Measurements from ENCODE around the gene CRTAC1. TPM values are rescaled to one million over a fixed set of nuclear protein-coding genes. Genes with fewer than 3 reads are reported as not detected.
A peak's percentile ranks its signal among the peaks of the same experiment; 100 is the strongest.

Gene CRTAC1
- total RNA-seq, 1 donor, result not detected

DNA sequence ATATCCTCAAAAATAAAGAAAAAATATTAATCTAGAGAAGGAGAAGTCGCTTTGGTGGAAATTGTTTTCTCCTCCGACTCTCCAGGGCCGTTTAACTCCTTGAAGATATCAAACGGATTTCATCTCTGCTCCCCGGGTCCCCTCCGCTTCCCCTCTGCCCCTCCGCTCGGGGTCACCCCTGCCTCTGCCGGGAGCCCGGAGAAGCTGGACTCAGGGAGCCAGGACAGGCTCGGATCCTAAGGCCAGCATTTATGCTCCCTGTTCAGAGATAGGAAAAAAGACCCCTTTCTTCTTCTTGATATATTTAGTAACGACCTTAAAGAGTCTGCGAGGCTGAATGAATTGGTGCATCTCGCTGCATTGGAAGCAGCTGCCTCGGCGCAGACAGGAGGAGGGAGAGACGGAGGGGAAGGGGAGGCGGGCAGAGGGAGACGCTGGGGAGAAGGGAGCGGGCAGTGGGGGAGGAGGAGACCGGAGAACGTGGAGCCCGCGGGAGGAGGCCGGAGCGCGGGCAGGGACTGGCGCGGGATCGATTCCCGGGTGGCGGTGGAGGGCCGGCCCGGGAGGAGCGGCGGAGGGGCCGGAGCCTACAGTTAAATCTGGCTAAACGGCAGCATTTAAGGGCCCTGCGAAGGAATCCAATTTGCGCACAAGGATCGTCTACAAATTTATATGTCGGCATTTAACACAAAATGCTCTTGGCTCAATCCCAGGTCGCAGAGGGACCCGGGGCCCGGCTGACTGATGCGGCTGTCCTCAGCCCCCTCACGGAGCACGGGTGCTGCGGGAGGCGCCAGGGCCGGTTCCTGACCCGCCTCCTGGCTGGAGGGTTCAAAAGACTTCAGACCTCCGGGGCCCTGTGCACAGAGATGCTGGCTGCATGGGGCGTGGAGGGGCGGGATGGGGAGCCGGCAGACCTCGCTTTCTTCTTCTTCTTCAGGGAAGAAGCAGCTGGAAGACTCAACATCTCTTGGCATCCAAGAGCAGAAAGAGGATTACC, 55.6 kb downstream of the CRTAC1 start:
- no peak for DNase-seq (ENCODE audit: low read depth in 2 of 3, low spot score in 2 of 3)

DNA sequence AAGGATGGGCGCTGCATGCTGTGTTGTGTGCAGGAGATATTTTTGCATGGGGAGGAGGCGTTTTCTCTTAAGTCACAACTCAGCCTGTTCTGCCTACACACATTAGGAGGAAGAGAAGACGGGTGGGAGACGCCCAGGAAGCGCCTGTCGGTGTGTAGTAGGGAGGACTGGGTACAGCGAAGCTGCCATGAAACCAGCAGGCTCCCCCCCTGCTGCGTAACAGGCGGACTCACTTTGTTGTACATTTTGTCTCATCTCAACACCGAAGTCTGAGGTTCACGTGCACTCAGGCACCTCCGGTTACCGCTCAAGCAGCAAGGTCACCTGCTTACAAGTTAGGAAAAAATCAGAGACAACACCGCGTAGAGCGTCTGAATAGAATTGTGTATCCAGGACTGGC, 56.3 kb downstream of the CRTAC1 start:
- DNase-seq (ENCODE audit: low read depth in 2 of 3, low spot score in 2 of 3), result no peak

DNA sequence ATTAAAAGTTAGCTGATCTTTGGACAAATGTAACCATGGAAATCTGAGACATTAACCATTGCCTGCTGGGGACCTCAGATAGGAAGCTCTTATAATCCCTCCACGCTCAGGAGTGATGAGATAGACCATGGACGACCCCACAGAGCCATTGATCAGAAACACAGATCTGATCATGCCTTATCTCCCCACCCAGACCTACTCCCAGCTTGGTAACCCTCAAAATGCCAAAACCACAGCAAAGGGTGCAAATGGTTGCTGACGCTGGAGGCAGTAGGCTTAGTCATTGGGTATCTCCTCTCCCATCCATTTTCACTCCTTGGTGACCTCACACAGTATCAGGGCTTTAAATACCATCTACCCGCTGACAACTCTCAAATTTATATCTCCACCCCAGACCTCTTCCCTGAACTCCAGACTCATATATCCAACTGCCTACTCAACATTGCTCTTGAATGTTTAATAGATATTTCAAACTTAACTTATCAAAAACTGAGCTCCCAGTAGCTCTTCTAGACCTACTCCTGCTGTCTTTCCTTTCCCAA, 60.8 kb downstream of the CRTAC1 start:
- no peak for DNase-seq (ENCODE audit: low read depth in 2 of 3, low spot score in 2 of 3)

DNA sequence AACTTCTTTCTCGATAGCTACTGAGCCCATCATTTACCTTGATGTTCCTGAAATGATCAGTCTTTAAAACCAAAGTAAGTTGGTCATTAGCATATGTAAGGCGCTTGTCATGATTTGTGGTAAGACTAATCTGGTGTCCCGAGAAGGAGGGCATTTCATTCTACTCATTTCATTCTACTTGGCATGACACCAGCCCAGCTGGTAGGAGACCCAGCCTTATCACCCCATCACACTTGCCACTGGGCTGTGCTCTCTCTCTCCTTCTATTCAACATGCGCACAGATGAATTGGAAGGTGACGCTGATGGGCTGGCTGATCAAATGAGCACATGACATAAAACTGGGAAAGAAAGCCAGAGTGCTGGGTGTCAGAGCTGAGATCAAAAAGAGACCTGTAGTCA, 65.7 kb downstream of the CRTAC1 start:
- peak in 1 of 3 donors; percentile 10 for DNase-seq (ENCODE audit: low read depth in 2 of 3, low spot score in 2 of 3)

DNA sequence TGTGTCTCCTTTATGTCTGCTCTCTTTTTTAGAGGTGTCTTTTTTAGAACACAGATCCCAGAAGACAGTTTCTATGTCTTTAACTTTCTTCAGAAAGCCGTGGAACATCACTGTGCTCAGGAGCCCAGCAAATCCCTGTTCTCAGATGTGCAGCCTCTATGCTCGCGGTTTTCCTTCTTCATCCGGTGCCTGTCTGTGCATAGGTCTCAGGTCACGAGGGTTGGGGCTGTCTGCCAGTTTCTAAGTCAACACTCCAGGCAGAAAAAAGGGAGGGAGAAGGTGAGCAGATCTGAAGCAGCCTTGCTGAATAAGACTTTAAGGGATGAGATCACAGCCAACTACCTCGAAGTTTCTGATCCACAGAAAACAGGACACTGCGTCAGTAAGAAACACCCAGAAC, 68.5 kb downstream of the CRTAC1 start:
- no peak for DNase-seq (ENCODE audit: low read depth in 2 of 3, low spot score in 2 of 3)

DNA sequence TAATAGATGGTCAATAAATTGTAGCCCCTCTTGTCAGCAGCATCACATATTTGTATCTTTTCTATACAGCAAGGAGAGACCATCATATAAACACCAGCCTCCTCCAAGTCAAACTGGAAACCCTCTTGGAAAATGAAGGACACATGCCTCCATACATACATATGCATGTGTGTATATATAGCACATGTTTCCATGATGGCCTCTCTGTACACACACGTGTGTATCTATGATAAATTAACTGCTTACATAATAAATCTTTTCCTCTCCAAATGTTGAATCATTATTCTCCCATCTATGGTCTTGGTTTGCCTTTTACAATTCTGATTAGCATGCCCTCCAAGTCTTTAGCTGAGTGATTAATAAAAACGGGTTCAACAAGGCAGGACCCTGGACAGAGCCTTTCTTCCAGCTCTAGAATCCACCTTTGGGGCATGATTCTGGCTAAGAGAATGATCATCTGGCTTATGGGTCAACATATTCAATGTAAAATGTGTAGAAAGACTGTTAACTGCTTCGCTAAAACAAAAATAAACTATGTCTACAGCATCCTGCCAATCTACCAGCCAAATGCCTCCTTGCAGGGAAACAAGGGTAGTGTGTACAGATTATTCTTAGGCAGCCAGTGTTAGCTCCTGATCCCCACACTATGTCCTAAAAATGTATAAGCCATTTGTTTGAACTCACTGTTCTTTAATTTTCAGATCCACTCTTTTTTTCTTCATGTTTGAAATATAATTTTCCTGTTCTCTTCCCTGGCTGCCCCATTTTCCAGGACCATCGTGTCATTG, 70.0 kb downstream of the CRTAC1 start:
- no peak for DNase-seq (ENCODE audit: low read depth in 2 of 3, low spot score in 2 of 3)

DNA sequence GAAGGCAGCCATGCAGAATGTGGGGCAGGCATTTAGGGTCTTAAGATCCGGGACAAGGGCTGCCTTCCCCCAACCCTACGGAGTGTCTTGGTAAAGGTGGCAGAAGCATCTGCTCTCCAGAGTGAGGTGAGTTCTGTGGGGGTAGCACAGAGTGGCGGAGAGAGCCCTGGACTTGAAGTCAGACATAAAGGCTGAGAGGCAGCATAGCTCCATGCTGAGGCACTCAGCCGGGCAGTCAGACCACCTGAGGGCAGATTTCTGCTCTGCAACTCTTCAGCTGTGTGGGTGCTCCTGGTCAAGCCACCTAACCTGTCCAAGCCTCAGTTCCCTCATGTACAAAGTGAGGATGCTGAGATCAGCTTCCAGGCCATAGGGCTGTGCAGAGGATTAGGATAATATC, 81.0 kb downstream of the CRTAC1 start:
- DNase-seq (ENCODE audit: low read depth in 2 of 3, low spot score in 2 of 3), result no peak

DNA sequence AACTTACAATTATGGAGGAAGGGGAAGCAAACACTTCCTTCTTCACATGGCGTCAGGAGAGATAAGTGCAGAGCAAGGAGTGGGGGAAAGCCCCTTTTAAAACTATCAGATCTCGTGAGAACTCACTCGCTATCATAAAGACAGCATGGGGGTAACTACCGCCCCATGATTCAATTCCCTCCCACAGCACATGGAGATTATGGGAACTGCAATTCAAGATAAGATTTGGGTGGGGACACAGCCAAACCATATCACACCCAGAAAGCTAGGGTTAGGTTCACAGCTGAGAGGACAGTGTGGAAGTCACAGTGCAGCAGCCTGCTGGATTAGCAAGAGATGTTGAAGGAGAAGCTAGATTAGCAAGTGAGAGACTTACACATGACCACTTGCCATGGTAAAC, 81.6 kb downstream of the CRTAC1 start:
- DNase-seq (ENCODE audit: low read depth in 2 of 3, low spot score in 2 of 3), result no peak

DNA sequence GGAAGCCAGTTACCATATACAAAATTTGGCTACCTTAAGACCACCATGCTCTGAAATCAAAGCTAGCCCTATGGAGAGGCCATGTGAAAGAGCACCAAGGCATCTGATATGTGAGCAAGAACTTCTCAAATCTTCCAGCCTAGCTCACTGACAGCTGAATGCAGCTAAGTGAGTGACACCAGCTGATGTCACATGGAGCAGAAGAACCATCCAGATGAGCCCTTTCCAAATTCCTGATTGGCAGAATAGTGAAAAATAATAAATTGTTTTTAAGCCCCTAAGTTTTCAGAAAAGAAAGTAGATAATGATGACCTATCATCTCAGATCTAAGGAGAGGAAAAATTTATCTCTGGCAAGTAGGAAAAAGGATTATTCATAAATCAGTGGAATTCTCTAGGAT, 85.6 kb downstream of the CRTAC1 start:
- DNase-seq (ENCODE audit: low read depth in 2 of 3, low spot score in 2 of 3), result no peak

DNA sequence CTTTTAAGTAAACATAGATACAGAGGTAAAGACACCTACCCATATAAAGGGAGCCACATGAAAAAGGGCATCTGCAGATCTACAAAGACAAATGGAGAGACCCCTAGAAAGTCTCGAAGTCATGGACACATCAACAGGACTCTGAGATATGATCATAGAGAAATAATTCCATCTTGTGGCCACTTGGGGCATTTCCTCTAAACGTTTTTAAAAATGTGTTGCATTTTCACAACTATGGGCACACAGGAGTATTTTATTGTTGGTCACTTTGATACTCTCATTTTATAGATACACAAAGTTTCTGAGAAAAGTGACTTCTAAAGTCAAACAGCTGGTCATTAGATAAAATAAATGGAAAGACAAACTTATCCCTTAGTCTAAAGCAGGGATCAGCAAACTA, 87.1 kb downstream of the CRTAC1 start:
- DNase-seq (ENCODE audit: low read depth in 2 of 3, low spot score in 2 of 3), result no peak

DNA sequence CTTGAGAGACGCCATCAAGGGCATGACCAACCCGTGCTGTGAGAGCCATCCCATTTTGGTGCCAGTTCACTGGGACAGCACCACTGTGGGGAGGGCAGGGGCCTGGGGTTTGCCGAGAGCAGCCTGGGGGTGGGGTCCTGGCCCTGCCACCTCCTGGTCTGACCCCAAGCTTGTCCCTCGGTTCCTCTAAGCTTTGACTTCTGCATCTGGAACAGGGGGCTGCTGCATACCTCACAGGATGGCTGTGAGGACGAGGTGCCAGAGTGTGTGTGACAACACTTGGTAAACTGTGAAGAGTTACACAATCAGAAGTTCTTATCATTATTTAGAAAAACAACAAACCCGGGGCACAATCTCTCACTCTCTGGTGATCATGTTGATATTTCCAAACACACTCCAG, 89.9 kb downstream of the CRTAC1 start:
- DNase-seq (ENCODE audit: low read depth in 2 of 3, low spot score in 2 of 3), result no peak

DNA sequence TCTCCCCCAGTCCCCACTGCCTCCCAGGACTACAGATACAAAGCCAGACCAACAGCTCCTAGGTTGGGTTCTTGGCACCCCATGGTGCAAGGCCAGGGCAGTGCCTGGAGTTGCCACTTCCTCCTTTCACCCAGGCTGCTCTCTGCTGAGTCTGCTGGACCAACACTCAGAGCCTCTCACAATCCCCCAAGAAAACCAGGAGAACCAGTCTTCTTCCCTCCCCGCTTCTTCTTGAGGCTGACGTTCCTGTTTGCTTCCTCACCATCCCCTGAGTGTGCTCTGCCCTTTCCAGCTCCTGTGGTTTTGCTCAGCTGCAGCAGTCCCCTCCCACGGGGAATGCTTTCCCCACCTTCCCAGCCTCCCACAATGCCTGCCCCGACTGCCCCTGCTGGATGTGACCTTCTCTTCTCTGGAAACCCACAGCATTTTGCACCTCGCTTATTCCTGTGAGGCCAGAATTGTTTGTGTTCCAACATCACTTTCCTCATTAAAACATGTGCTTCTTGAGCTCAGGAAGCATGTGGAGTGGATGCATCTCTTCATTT, 90.9 kb downstream of the CRTAC1 start:
- DNase-seq (ENCODE audit: low read depth in 2 of 3, low spot score in 2 of 3), result no peak

DNA sequence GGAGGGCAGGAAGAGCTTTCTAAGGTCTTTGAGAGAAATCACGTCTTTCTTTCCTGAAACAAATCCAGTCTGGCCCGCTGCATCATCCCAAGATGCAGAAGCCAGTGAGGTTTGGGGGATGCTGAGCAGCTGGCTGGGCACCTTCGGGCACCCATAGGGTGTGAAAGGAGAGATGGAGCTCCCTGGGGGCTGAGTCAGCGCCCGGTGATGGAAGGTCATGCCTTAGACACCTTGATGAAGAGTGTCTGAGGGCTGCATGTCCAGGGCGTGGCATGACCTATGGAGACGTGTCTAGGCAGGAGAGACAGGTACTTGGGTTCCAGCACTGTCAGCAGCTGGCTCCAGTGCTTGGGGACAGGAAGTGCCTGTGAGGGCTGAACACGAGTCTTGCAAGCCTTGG, 92.5 kb downstream of the CRTAC1 start:
- no peak for DNase-seq (ENCODE audit: low read depth in 2 of 3, low spot score in 2 of 3)

DNA sequence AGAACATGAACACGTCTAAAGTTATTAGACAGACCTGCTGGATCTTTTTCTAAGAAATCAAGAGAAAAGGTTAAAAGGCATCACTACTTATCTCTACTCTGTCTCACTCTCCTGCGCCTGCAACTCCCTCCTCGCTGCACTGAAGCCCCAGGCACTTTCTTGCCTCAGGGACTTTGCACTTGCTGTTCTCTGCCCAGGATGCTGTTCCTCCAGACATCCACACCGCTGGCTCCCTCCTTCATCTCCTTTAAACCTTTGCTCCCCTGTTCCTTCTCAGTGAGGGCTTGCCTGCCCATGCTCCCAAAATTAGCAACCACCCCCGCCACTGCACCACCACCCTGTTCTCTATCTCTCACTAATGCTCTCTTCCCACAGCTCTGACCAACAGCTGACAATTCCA, 93.4 kb downstream of the CRTAC1 start:
- DNase-seq (ENCODE audit: low read depth in 2 of 3, low spot score in 2 of 3), result no peak

DNA sequence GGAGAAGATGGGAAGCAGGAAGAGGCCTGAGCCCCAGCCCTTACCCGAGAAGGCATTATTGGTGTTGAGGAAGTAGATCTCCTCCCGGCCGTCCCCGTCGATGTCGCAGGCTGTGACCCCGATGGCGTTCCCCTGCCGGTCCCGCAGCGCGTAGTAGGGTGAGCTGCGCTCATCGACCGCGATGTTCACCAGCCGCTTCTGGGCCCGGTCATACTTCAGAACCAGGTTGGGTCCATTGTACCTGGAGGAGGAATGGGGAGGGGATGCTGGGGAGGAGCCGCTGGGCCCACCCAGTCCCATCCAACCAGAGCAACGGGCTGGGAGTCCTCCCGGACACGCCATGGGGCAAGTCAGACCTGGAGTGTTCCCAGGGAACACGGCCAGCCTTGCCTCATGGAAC, 94.3 kb downstream of the CRTAC1 start:
- DNase-seq (ENCODE audit: low read depth in 2 of 3, low spot score in 2 of 3), result no peak

DNA sequence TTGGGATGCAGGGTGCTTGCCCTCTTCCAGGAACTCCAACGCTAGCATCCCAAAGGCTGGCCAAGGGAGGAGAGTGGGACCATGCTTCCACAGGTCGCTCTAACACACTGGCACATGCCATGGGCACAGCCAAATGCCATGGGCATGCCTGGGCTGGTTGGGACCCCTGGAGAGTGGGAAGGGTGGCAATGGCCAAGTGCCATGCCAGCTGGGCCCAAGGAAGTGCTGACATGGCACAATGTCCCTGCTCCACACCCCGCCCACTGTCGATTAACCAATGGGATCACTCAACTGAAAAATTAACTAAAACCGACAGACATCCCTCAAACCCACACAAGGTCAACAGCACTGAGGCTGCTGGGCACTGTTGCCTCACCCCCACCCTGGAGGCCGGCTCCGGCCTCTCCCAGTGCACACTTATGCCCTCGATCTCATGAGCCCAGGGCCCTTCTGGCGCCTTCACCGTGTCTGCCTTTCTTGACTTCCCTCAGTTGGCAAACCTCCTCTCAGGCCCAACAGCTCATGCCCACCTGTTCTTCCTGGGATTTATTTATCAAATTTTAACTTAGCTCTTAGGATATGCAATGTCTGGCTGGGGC, 97.4 kb downstream of the CRTAC1 start:
- DNase-seq (ENCODE audit: low read depth in 2 of 3, low spot score in 2 of 3), result no peak

DNA sequence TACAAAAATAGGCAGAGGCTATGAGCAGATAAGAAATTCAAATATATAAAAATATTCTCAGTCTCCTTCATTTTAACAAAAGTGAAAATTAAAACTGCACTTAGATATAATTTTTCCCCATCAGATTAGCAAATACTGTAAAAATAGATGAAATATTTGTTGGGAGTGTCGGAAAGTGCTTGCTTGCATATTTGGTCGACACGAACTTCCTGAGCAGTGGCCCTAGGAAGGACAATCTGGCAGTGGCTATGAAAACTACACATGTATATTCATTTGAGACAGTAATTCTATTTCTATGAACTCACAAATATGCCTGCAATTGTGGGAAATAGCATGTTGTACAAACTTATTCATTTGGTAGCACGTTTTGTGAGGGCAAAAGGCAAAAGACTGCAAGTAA, 99.4 kb downstream of the CRTAC1 start:
- DNase-seq (ENCODE audit: low read depth in 2 of 3, low spot score in 2 of 3), result no peak

DNA sequence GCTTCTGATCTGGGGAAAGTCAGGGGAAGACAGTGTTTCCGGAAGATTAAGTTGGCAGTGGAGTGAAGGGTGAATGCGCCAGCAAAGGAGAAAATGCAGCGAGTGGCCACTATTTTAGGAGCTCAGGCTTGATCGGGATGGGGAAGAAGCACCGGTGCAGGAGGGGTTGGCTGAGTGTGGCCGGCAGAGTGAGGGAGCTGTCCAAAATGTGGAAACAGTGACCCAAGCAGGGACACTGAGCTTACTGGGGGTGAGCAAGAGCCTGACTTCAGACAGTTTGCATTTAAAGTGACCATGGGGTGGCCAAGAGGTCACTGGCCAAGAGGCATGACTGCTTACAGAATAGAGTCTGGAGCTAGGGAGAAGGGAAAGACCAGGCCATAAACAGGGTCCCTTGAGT, 101.5 kb downstream of the CRTAC1 start:
- DNase-seq (ENCODE audit: low read depth in 2 of 3, low spot score in 2 of 3), result no peak

DNA sequence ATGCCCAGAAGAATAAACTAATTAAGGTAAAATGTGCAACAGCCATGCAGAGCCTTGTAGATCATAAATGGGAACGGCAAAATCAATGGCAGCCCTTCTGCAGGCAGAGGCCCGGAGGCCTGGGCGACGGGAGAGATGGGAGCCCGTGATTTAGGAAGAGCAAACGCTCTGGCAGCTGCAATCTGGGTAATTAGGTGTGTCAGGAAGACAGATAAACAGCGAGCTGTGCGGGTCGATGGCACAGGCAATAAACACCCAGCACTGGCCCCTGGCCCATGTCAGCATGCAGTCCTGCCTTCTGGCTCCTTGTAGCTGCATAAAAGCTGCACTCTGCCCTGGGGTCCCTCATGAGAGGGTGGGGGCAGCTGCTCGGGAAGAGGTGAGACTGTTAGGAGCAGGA, 102.8 kb downstream of the CRTAC1 start:
- DNase-seq (ENCODE audit: low read depth in 2 of 3, low spot score in 2 of 3), result no peak

DNA sequence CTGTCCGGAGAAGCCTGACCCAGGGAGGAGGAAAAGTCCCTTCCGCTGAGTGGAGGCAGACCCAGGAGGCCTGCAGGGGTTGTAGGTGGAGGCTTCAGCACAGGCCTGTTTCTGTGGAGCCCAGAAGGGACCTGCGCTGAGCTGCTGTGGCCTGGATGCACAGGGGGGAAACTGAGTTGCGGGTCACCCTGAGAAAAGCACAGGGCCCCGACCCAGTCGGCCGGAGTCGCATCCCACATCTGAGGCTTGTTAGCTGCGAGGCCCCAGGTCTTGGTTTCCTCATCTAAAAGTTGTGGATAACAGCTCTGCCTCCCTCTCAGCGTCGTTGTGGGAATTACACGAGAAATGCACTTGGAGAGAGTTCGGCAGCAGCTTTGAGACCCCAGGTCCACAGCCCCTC, 104.4 kb downstream of the CRTAC1 start:
- no peak for DNase-seq (ENCODE audit: low read depth in 2 of 3, low spot score in 2 of 3)
